Uterus (tissue), 4 donors: ENCODE results near the gene MARCKSL1. TPM values are rescaled to one million over a fixed set of nuclear protein-coding genes. Genes with fewer than 3 reads are reported as not detected.

ENCODE experiments used
- DNase-seq, 2 donors: peaks; one replicate each; pipeline ENCODE4 v3.0.0-alpha.2; 2019 to 2020
- H3K27ac ChIP-seq, 2 donors: fragments of 200-600 bp; sonication (generic); 1 replicate in 1 of 2; 2 replicates in 1 of 2; pipeline ENCODE4 v1.5.1; 2016 to 2018
- H3K27me3 ChIP-seq, 2 donors: fragments of 200-600 bp; sonication (generic); one replicate each; pipeline ENCODE4 v1.5.1; 2018 to 2019; ENCODE audit warnings: control low read depth in 1 of 2
- H3K36me3 ChIP-seq, 2 donors: fragments of 200-600 bp; sonication (generic); one replicate each; pipeline ENCODE4 v1.5.1; 2019; ENCODE audit warnings: control low read depth in 1 of 2
- H3K4me1 ChIP-seq, 2 donors: fragments of 200-600 bp; sonication (generic); one replicate each; pipeline ENCODE4 v1.5.1; 2018 to 2019; ENCODE audit warnings: control low read depth in 1 of 2
- H3K4me3 ChIP-seq, 2 donors: fragments of 200-600 bp; sonication (generic); 1 replicate in 1 of 2; 2 replicates in 1 of 2; pipeline ENCODE4 v1.5.1; 2018 to 2019; ENCODE audit warnings: mild to moderate bottlenecking in 1 of 2
- H3K9me3 ChIP-seq, 2 donors: fragments of 200-600 bp; sonication (generic); one replicate each; pipeline ENCODE4 v1.5.1; 2019; ENCODE audit warnings: control low read depth in 1 of 2
- POLR2A ChIP-seq, 2 donors: fragments of 450-650 bp; IDR thresholded peaks; one replicate each; pipeline ENCODE4 v1.6.1; 2016; ENCODE audit warnings: antibody characterized with exemption in 2 of 2, mild to moderate bottlenecking in 1 of 2, moderate library complexity in 1 of 2
- intact Hi-C: fragments of 100-400 bp; cut with DNase I; formaldehyde crosslinking; loops from one replicate; pipeline ENCODE4 v1.15.1; 2023; ENCODE audit warnings: low total_unique reads
- total RNA-seq, 4 donors: library from RNA; depleted of rRNA in 3 of 4; stranded (reverse); fragments of >200 nt in 3 of 4; gene quantifications; one replicate each; pipeline versions ENCODE4 v1.1.0 to v1.2.4, GENCODE V29; 2014 to 2023
- TF ChIP-seq, protein P1 (sequence below), 4 experiments: fragments of 200-600 bp in 2 of 4; fragments of 450-650 bp in 2 of 4; sonication (generic) in 2 of 4; IDR thresholded peaks; one replicate each; pipeline ENCODE4 v1.5.1; 2016 to 2019; ENCODE audit warnings: antibody characterized with exemption in 4 of 4, mild to moderate bottlenecking in 2 of 4, moderate library complexity in 1 of 4
- donor health status: DM: yes; HTN: yes; CAD: no.

Gene MARCKSL1
- total RNA-seq, 4 donors from 2014 or later: 14.7 to 93.3 (median 53.0) TPM

DNA sequence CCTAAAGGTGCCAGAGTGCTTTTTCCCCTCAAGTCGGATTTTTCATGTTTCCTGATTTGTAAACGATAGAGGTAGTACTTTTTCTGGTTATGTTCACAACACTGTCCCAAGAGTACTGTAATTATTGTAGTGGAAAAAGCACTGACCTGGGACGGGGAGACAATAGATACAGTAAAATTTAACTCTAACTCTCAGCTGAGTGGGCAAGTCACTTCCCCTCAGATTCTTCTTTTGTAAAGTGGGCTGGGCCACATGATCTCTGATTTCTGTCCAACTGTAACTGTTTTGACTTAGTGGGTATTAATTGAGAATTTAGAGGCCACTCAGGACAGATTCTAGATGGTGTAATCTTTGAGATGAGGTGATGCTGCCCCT, 19.1 kb downstream of the MARCKSL1 start:
- no peak for DNase-seq
- Histone ChIP-seq H3K27me3 (no peaks in the 10 kb centered on the region), H3K36me3 (no peaks in the 10 kb centered on the region), H3K4me3 (no peak overlapping the region), H3K27ac (no peak overlapping the region), H3K4me1 (no peaks in the 10 kb centered on the region), H3K9me3 (no peaks in the 10 kb centered on the region)
- intact Hi-C loops: loop anchor here (10.0 kb wide), 1 partner anchor 72 kb away; the partner anchor contains the start of gene FAM167B
- no peak for TF ChIP-seq POLR2A (IDR thresholded peaks at IDR 0.05)
- TF ChIP-seq, protein P1, sequence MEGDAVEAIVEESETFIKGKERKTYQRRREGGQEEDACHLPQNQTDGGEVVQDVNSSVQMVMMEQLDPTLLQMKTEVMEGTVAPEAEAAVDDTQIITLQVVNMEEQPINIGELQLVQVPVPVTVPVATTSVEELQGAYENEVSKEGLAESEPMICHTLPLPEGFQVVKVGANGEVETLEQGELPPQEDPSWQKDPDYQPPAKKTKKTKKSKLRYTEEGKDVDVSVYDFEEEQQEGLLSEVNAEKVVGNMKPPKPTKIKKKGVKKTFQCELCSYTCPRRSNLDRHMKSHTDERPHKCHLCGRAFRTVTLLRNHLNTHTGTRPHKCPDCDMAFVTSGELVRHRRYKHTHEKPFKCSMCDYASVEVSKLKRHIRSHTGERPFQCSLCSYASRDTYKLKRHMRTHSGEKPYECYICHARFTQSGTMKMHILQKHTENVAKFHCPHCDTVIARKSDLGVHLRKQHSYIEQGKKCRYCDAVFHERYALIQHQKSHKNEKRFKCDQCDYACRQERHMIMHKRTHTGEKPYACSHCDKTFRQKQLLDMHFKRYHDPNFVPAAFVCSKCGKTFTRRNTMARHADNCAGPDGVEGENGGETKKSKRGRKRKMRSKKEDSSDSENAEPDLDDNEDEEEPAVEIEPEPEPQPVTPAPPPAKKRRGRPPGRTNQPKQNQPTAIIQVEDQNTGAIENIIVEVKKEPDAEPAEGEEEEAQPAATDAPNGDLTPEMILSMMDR (IDR thresholded peaks at IDR 0.05): no peak

DNA sequence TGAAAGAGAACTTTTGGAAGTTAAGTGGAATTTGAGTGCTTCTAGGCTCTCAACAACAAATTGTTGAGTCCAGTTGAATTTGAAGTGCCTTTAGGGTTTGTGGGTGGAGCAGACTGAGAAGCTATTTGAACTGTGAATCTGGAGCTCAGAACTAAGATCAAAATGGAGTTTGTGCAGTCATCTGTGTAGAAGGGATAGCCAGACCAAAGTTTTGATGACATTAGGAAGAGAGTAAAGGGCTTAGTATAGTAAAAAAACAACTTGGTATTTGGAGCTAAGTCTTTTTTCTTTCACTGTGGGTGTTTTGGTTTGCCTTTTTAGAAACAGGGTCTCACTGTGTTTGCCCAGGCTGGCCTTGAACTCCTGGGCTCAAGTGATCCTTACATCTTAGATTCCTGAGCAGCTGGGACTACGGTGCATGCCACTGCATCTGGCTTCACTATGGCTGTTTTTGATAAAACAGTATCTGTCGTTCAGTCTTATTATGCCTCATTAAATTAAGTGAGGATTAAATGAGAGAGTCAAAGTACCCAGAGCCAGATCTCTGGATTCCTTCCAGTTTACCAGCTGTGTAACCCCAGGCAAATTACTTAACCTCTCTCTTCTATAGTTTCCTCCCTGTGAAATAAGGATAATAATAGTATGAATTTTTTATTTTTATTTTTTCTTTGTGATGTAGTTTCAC, 24.2 kb downstream of the MARCKSL1 start:
- H3K4me1 ChIP-seq: no peaks in the 10 kb centered on the region
- H3K36me3 ChIP-seq: no peaks in the 10 kb centered on the region
- intact Hi-C loops: loop anchor here (10.0 kb wide), 1 partner anchor 67 kb away; the partner anchor contains the start of gene FAM167B
- no peak overlapping the region for H3K4me3 ChIP-seq
- no peak for TF ChIP-seq POLR2A (IDR thresholded peaks at IDR 0.05)
- TF ChIP-seq, protein P1 (IDR thresholded peaks at IDR 0.05): no peak
- no peak overlapping the region for H3K27ac ChIP-seq
- H3K27me3 ChIP-seq: no peaks in the 10 kb centered on the region
- H3K9me3 ChIP-seq: no peaks in the 10 kb centered on the region
- no peak for DNase-seq

DNA sequence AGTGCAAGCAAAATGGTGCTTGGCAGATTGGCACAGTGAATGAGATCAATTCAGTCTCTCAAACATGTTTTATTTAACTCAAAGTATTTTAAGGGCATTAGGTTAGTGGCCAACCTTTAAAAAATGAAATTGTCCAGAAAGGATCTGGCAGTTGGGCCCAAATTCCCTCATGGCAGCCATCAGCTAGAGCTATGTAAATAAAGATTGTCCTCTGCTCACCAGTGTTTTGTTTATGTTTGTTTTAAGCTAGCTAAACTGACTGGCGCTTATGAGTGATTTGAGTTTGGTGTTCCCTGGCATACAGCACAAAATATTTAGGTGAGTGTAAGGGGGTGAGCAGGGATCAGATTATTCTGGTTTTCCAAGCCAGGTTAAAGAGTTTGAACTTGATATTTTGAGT, 26.1 kb downstream of the MARCKSL1 start:
- intact Hi-C loops: loop anchor here (10.0 kb wide), 1 partner anchor 65 kb away; the partner anchor contains the start of gene FAM167B
- H3K27ac ChIP-seq: no peak overlapping the region
- TF ChIP-seq POLR2A (IDR thresholded peaks at IDR 0.05): no peak
- TF ChIP-seq, protein P1 (IDR thresholded peaks at IDR 0.05): no peak
- no peak for DNase-seq
- no peaks in the 10 kb centered on the region for H3K9me3 ChIP-seq
- H3K4me1 ChIP-seq: no peaks in the 10 kb centered on the region
- no peaks in the 10 kb centered on the region for H3K27me3 ChIP-seq
- H3K4me3 ChIP-seq: no peak overlapping the region
- no peaks in the 10 kb centered on the region for H3K36me3 ChIP-seq

DNA sequence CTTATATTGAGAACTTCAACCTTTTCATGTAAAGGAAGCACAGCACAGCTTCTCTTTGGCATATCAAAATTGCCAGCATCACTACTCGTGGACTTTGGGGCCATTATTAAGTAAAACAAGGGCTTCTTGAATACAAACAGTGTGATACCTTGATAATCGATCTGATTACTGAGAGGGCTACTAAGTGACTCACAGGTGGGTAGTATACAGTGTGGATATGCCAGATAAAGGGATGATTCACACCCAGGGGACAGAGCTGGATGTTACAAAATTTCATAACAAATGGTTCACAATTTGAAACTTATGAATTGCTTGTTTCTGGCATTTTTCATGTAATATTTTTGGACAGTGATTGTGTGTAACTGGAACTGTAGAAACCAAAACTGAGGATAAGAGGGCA, 28.7 kb downstream of the MARCKSL1 start:
- H3K27ac ChIP-seq: no peak overlapping the region
- H3K4me1 ChIP-seq: no peaks in the 10 kb centered on the region
- H3K36me3 ChIP-seq: no peaks in the 10 kb centered on the region
- TF ChIP-seq, protein P1 (IDR thresholded peaks at IDR 0.05): no peak
- no peak for TF ChIP-seq POLR2A (IDR thresholded peaks at IDR 0.05)
- H3K9me3 ChIP-seq: no peaks in the 10 kb centered on the region
- no peak overlapping the region for H3K4me3 ChIP-seq
- intact Hi-C loops: no loop called here
- H3K27me3 ChIP-seq: no peaks in the 10 kb centered on the region
- DNase-seq: no peak

DNA sequence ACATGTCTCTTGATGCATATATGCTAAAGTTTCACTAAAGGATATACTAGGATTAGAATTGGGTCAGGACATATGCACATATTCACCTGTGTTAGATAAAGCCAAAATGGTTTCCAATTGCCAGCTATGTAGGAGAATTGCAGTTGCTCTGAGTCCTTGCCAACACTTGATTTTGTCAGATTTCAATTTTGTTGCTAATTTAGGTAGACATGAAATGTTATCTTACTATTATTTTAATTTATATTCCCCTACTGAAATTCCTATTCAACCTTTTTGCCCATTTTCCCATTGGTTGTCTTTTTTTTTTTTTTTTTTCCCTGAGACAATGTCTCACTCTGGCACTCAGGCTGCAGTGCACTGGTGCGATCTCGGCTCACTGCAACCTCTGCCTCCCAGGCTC, 30.7 kb downstream of the MARCKSL1 start:
- Histone ChIP-seq H3K4me1 (no peaks in the 10 kb centered on the region), H3K9me3 (no peaks in the 10 kb centered on the region), H3K27me3 (no peaks in the 10 kb centered on the region), H3K27ac (no peak overlapping the region), H3K36me3 (no peaks in the 10 kb centered on the region), H3K4me3 (no peak overlapping the region)
- TF ChIP-seq POLR2A (IDR thresholded peaks at IDR 0.05): no peak
- TF ChIP-seq, protein P1 (IDR thresholded peaks at IDR 0.05): no peak
- intact Hi-C loops: no loop called here
- DNase-seq: no peak
